Activated T-cell treated with anti-CD3 and anti-CD28 coated beads, Interleukin-2, amount 50 U/mL, for 1 hour (primary cell): Measurements from ENCODE around the gene SLC1A4.

Experiments used
- DNase-seq: peaks from one replicate; pipeline ENCODE4 v3.0.0-alpha.2; 2020

SLC1A4 gene

GRCh38 chr2:65055422-65056214 is 66.4 kb downstream of the SLC1A4 start:
- DNase-seq = no peak

GRCh38 chr2:65056215-65057053 is 67.2 kb downstream of the SLC1A4 start, which contains the start of gene CEP68:
TSS of gene CEP68 (plus strand) at chr2:65056416. CDS start at chr2:65069445, 13,029 bp downstream.
- DNase-seq = peak; percentile 96

- DNase-seq = no peak
Observed at GRCh38 chr2:65057054-65057375, 67.8 kb downstream of the SLC1A4 start.

GRCh38 chr2:65057391-65058052 is 68.3 kb downstream of the SLC1A4 start:
- DNase-seq = no peak

- DNase-seq = no peak
Observed at GRCh38 chr2:65059071-65059470, 69.9 kb downstream of the SLC1A4 start.

GRCh38 chr2:65061146-65061909 is 72.1 kb downstream of the SLC1A4 start:
- DNase-seq = no peak

- no peak for DNase-seq
Observed at GRCh38 chr2:65061910-65062339, 72.7 kb downstream of the SLC1A4 start.

- DNase-seq = no peak
Observed at GRCh38 chr2:65062843-65063825, 73.9 kb downstream of the SLC1A4 start.

GRCh38 chr2:65064728-65065552 is 75.7 kb downstream of the SLC1A4 start:
- DNase-seq = no peak

GRCh38 chr2:65067806-65068553 is 78.8 kb downstream of the SLC1A4 start:
- no peak for DNase-seq

GRCh38 chr2:65069439-65069824 is 80.2 kb downstream of the SLC1A4 start:
- no peak for DNase-seq

- no peak for DNase-seq
Observed at GRCh38 chr2:65070172-65070830, 81.1 kb downstream of the SLC1A4 start.

- DNase-seq = no peak
Observed at GRCh38 chr2:65070856-65071255, 81.7 kb downstream of the SLC1A4 start.

GRCh38 chr2:65071499-65072180 is 82.4 kb downstream of the SLC1A4 start:
- DNase-seq = no peak

- no peak for DNase-seq
Observed at GRCh38 chr2:65072181-65072970, 83.2 kb downstream of the SLC1A4 start.
